ENCODE results near the gene KICS2.
A peak's percentile ranks its signal among the peaks of the same experiment; 100 is the strongest.
"Not testable (repeated sequence)": the region's sequence is repeated elsewhere in the genome, so short reads cannot be mapped to it uniquely, and the experiment has no call there.

Gene KICS2

GRCh38 chr12:64222009-64222765 lies at the start of gene KICS2:
TSS of gene KICS2 (minus strand) at chr12:64222296. CDS start at chr12:64222237, 59 bp downstream.
- DNase-seq: peak; percentile 68

- DNase-seq: no peak
Measured at GRCh38 chr12:64270411-64270810, 48.3 kb upstream of the KICS2 start.

DNA sequence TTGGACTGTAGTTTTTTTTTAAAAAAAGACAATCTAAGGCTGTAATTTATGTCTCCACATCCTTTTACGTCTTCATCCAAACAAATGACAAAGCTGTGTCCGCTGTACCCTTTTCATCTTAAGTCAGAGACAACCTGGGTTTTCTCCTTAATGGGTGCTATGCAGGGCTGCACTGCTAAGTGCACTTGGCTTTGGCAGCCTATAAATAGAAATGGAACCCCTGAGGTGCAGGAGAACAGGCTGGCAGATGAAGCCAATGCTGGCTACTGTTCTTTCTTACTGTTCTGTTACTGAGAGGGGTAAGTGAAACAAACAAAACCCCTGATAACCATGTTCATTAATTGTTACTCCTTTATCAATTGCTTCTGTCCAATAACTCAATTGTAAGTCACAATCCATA lies 47.1 kb upstream of the KICS2 start:
- DNase-seq: no peak

DNA sequence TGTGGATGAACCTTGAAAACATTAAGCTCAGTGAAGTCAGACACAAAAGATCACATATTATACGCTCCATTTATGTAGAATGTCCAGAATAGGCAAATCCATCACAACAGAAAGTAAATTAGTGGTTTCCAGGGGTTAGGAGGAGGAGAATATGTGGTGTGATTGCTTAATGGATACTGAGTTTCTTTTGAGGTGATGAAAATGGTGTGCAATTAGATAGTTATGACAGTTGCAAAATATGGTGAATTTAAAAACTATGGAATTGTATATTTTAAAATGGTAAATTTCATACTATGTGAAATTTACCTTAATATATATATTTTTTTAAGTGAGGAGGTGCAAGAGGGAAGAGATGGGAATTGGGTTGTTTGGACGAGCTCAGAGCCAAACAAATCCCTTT lies 46.3 kb upstream of the KICS2 start:
- DNase-seq: no peak

DNA sequence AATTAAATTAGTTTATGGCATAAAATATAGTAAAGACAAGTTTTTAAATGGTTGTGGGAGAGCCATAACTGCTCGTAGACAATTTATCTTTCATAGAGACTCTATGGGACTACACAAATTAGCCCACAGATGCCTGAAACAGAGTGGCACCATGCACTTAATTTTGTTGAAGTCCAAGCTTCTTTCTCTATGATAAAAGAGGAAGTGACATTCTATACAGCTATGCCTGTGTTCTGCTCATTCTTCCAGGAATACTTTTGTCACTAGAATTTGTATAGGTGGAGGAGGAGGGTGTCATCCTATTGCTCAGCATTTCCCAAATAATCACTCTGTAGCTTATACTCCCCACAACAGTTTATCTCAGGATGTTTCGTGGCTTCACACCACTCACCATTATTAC lies 43.7 kb upstream of the KICS2 start:
- DNase-seq: no peak

GRCh38 chr12:64261813-64262212 lies 39.7 kb upstream of the KICS2 start:
- DNase-seq: no peak

- DNase-seq: no peak
Measured at GRCh38 chr12:64258576-64258975, 36.5 kb upstream of the KICS2 start.

DNA sequence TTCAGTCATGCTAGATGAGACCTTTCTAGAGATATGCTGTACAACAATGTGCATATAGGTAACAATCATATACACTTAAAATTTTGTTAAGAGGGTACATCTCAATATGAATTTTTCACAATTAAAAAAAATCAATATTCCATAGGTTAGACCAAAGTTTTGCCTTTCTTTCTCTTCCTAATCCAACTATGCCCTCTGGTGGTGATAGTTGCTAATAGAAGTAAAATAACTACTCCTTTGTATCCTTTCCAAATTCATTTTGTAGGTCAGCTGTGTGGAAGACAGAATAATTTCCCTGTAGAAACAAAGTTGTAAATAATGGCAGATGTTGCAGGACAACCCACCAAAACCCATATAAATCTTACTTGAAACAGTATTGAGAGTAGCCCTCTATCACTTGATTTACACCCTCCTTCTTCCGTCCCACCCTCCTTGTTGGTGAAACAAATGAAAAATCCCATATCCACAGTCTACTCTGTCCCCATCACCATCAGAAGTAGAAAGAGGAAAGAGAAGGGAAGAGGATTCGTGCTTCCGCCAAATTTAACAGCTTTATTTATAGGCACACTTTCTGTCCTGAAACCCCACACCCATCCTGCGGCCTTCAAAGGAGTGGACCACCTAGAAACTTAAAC lies 34.2 kb upstream of the KICS2 start:
- DNase-seq: peak; percentile 37

DNA sequence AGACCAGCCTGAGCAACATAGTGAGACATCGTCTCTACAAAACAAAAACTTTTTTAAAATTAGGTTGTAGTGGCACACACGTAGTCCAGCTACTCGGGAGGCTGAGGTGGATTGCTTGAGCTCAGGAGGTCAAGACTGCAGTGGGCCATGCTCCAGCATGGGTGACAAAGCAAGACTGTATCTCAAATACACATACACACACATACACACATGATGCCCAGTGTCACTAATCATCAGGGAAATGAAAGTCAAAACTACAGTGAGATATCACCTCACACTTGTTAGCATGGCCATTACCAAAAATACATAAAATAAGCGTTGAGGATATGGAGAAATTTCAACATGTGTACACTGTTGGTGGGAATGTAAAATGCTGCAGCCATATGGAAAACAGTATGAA lies 33.2 kb upstream of the KICS2 start:
- DNase-seq: no peak

GRCh38 chr12:64253356-64253755 lies 31.3 kb upstream of the KICS2 start:
- DNase-seq: no peak

GRCh38 chr12:64252681-64253080 lies 30.6 kb upstream of the KICS2 start:
- no peak for DNase-seq

DNA sequence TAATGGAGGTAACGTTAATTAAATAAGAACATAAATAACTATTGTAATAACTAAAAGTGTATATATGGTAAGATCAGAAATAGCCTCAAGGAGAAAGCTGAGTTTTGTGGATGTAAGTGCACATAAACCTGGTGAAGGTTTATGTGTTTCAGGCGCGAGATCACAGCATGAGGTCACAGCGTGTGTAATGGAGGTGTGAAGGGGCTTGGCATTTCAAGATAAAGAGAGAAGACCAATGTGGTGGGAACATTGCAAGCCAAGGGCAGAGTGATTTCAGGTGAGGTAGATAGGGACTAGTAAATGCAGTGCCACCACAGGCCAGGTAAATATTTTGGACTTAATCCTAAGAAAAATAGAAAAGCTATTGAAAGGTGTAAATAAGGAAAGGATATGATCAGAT lies 21.7 kb upstream of the KICS2 start:
- DNase-seq: no peak

DNA sequence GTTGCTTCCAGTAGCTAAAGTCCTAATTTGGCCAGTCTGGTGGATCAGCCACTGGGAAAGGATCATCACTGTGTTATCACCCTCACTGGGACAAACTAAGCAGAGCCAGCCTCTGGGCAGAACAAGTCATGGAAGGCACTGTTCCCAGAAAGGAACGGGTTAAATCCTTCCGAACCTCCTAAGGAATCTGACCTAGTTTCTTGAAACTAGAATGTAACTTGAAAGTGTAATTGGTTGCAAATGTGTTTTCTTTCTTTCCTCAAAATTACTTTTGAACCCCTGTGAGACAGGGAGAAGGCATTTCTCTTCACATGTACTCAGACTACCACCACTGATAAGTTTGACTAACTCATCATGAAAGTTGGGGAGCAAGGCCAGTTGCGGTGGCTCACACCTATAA lies 18.7 kb upstream of the KICS2 start:
- no peak for DNase-seq

DNA sequence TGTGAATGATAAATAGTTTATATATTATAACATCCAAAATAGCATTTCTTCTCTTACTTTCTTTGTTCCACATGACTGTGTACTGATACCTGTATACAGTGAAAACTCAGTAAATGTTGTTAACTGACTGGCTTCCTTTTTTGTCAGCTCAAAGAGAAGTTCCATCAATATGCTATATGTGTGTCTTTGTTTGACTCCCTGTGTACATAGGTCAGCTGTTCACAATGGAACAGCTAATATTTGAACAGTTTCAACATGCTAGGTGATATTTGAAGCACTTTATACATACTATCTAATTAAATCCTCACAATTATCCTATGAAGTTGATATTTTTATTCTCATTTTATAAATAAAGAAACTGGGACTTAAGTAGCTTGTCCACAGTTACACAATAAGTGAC lies 15.3 kb upstream of the KICS2 start:
- DNase-seq: no peak

- no peak for DNase-seq
Measured at GRCh38 chr12:64236549-64236948, 14.5 kb upstream of the KICS2 start.

- DNase-seq: no peak
Measured at GRCh38 chr12:64232196-64232595, 10.1 kb upstream of the KICS2 start.

GRCh38 chr12:64229796-64230195 lies 7.7 kb upstream of the KICS2 start:
- DNase-seq: no peak

GRCh38 chr12:64229240-64229639 lies 7.1 kb upstream of the KICS2 start:
- DNase-seq: no peak

GRCh38 chr12:64225626-64226025 lies 3.5 kb upstream of the KICS2 start:
- DNase-seq: no peak

DNA sequence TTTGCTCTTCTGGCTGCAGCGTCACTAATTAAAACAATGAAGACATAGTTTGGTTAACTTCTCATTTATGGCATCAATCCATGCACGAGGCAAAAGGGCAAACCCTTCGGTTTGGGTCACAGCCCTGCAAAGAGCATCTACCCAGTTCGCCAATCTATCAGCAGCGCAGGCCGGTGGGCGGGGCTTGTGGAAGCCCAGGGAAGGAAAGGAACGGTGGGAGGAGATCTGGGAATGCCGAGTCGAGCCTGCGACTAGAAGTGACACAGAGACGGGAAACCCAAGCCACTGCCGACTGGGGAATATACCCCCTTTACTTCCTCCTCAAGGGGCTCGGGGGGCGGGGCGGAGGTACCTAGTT lies 466 bp downstream of the KICS2 start:
- peak; percentile 76 for DNase-seq

- no peak for DNase-seq
Measured at GRCh38 chr12:64220046-64220445, 2.0 kb downstream of the KICS2 start.

- DNase-seq: no peak
Measured at GRCh38 chr12:64219145-64219544, 3.0 kb downstream of the KICS2 start.

- DNase-seq: no peak
Measured at GRCh38 chr12:64218597-64218996, 3.5 kb downstream of the KICS2 start.

- not testable (repeated sequence) for DNase-seq
Measured at GRCh38 chr12:64217643-64218042, 4.5 kb downstream of the KICS2 start.

- DNase-seq: no peak
Measured at GRCh38 chr12:64216239-64216638, 5.9 kb downstream of the KICS2 start.

Data from NCI-H2029 treated with DMSO at 0.1 percent for 48 hours (cell line).